WERI-Rb-1 (cell line): Measurements from ENCODE around the gene GALNT18.

Experiments
- DNase-seq: peaks from one replicate; pipeline ENCODE4 v3.0.0-alpha.2; 2020
- H3K27ac ChIP-seq: fragments of 250-450 bp; sonication (Bioruptor Pico); 2 replicates; pipeline ENCODE4 v1.5.1; 2020; ENCODE audit warnings: mild to moderate bottlenecking, moderate library complexity
- H3K27me3 ChIP-seq: fragments of 250-450 bp; sonication (Bioruptor Pico); 2 replicates; pipeline ENCODE4 v1.5.1; 2021; ENCODE audit warnings: mild to moderate bottlenecking, low read depth, moderate library complexity; ENCODE audit not compliant: insufficient read depth, severe bottlenecking
- H3K36me3 ChIP-seq: fragments of 250-450 bp; sonication (Bioruptor Pico); 2 replicates; pipeline ENCODE4 v1.5.1; 2020; ENCODE audit warnings: mild to moderate bottlenecking, moderate library complexity
- H3K4me3 ChIP-seq: 2 replicates; pipeline ENCODE4 v1.5.1; 2011; ENCODE audit warnings: low read depth, mild to moderate bottlenecking, control low read depth, low read length
- H3K9me3 ChIP-seq: fragments of 250-450 bp; sonication (Bioruptor Pico); 2 replicates; pipeline ENCODE4 v1.5.1; 2021; ENCODE audit warnings: mild to moderate bottlenecking, moderate library complexity; ENCODE audit not compliant: severe bottlenecking
- TF ChIP-seq, protein P1 (sequence below): IDR thresholded peaks from 2 replicates; pipeline ENCODE4 v1.5.1; 2011; ENCODE audit warnings: low read depth, mild to moderate bottlenecking, control low read depth, inconsistent platforms, low read length

The GALNT18 gene

GRCh38 chr11:11243209-11243589, 378.6 kb downstream of the GALNT18 start:
- Histone ChIP-seq H3K27me3 (no peaks in the 10 kb centered on the region), H3K27ac (no peak overlapping the region), H3K9me3 (no peaks in the 10 kb centered on the region), H3K4me3 (no peak overlapping the region), H3K36me3 (no peaks in the 10 kb centered on the region)
- no peak for DNase-seq
- TF ChIP-seq, protein P1, sequence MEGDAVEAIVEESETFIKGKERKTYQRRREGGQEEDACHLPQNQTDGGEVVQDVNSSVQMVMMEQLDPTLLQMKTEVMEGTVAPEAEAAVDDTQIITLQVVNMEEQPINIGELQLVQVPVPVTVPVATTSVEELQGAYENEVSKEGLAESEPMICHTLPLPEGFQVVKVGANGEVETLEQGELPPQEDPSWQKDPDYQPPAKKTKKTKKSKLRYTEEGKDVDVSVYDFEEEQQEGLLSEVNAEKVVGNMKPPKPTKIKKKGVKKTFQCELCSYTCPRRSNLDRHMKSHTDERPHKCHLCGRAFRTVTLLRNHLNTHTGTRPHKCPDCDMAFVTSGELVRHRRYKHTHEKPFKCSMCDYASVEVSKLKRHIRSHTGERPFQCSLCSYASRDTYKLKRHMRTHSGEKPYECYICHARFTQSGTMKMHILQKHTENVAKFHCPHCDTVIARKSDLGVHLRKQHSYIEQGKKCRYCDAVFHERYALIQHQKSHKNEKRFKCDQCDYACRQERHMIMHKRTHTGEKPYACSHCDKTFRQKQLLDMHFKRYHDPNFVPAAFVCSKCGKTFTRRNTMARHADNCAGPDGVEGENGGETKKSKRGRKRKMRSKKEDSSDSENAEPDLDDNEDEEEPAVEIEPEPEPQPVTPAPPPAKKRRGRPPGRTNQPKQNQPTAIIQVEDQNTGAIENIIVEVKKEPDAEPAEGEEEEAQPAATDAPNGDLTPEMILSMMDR = no peak

- no peak for DNase-seq
- no peaks in the 10 kb centered on the region for H3K27me3 ChIP-seq
- H3K9me3 ChIP-seq = no peaks in the 10 kb centered on the region
- TF ChIP-seq, protein P1 = no peak
- H3K36me3 ChIP-seq = no peaks in the 10 kb centered on the region
- H3K4me3 ChIP-seq = no peak overlapping the region
- no peak overlapping the region for H3K27ac ChIP-seq
Measured at GRCh38 chr11:11241284-11241683, 380.5 kb downstream of the GALNT18 start.

DNA sequence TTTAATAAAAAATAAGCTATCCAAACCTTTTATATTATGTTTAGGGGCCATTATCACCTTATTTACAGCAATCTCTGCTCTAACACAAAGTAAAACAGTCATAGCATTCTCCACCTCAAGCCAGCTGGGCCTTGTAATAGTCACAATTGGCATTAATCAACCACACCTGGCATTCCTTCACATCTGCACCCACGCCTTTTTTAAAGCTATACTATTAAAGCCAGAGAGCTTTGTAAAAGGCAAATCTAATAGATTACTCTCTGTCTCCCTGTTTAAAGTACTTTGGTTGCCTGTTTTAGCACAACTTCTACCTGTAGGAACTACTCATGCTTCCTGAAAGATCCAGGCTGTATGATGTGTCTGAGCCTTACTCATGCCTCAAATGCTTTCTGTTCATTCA, 381.8 kb downstream of the GALNT18 start:
- H3K9me3 ChIP-seq = no peaks in the 10 kb centered on the region
- H3K4me3 ChIP-seq = no peak overlapping the region
- no peak for DNase-seq
- H3K36me3 ChIP-seq = no peaks in the 10 kb centered on the region
- H3K27me3 ChIP-seq = no peaks in the 10 kb centered on the region
- H3K27ac ChIP-seq = no peak overlapping the region
- TF ChIP-seq, protein P1 = no peak

GRCh38 chr11:11237070-11237832, 384.6 kb downstream of the GALNT18 start:
- TF ChIP-seq, protein P1 = no peak
- no peak overlapping the region for H3K27ac ChIP-seq
- H3K4me3 ChIP-seq = no peak overlapping the region
- no peaks in the 10 kb centered on the region for H3K36me3 ChIP-seq
- no peaks in the 10 kb centered on the region for H3K9me3 ChIP-seq
- H3K27me3 ChIP-seq = no peaks in the 10 kb centered on the region
- DNase-seq = no peak

DNA sequence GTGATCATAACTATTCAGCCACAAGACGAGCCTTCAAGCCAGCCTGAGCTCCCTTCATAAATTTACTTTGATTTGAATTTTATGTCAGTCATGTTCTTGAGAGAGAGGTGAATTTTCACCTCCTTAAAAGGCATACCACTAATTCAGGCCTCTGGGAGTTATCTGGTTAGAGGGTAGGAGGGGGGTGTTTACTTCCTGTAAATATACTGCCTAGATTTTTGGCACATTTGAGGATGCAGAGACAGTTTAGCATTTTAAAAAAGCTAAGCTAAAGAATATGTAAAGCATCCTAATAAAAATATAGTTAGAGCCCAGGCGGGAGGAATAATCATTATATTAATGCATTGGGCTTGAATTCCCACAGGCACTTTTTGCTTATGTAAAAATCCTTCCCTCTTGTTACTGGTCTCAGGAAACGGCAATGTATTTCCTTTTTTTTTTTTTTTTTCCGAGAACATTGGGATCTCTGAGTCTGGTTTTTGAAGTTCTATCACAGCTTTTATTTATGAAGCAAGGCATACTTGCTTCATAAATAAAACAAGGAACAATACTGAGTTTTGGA, 385.2 kb downstream of the GALNT18 start:
- Histone ChIP-seq H3K9me3 (no peaks in the 10 kb centered on the region), H3K27me3 (no peaks in the 10 kb centered on the region), H3K4me3 (no peak overlapping the region), H3K27ac (no peak overlapping the region), H3K36me3 (no peaks in the 10 kb centered on the region)
- TF ChIP-seq, protein P1 = no peak
- DNase-seq = no peak
